Measurements from ENCODE around the gene SLC12A9. TPM values are rescaled to one million over a fixed set of nuclear protein-coding genes. Genes with fewer than 3 reads are reported as not detected.

The SLC12A9 gene
- total and polyA plus RNA-seq, 8 donors = 2.9 to 44.6 (median 15.8) TPM

DNA sequence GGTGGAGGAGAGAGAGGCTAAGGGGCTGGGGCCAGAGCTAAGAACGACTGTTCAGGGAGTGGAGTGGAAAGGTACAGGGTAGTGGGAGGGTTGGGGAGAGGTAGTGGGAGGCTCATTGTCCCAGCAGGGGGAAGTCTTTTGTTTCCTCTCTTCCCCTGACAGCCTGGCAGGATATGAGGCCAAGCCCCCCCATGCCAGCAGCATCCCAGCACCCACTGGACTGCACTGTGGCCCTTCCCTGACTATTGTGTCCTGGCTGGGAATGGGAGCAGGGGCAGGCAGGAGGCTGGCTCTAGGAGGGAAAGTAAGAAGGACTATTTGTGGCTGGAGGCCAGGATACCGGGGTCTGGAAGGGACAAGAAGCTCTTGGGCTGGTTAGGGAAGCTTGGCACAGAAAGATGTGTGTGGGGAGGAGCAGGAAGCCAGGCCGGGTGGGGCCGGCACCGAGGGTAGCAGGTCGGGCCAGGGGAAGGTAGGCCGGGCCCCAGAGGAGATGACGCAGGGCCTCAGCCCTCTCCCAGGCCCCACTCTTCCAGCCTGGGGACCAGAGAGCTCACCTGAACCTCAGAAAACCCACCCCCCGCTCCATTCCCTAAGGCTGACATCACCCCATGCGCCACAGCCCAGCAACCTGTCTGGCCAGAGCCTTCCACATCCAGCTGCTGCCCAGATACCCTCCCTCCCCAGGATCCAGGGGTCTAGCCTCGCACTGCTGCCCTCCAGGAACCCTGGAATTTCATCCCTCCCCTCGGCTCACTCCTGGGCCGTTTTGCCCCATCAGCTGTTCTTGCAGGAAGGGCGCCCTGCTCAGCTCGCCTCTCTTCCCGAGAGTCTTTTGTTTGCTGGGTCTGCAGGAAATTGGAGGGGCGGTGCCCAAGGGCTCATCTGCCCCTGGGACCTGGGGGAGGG lies 16.4 kb upstream of the SLC12A9 start:
- Histone ChIP-seq H3K27me3 (no peaks in the 10 kb centered on the region), H3K4me3 (peak overlapping the region in 2 of 4 donors; percentile 42 to 45), H3K36me3 (no peaks in the 10 kb centered on the region), H3K27ac (peak overlapping the region; percentile 73 to 89 (median 87)), H3K9me3 (no peaks in the 10 kb centered on the region), H3K4me1 (peaks cover 13 to 34% (median 17%) of the 10 kb centered on the region in 4 donors)
- TF ChIP-seq POLR2AphosphoS5 (IDR thresholded peaks at IDR 0.05) = peak in 1 of 3 donors; percentile 2
- no peak for TF ChIP-seq EP300 (IDR thresholded peaks at IDR 0.05)
- no peak for TF ChIP-seq POLR2A (IDR thresholded peaks at IDR 0.05)
- TF ChIP-seq, protein P1, sequence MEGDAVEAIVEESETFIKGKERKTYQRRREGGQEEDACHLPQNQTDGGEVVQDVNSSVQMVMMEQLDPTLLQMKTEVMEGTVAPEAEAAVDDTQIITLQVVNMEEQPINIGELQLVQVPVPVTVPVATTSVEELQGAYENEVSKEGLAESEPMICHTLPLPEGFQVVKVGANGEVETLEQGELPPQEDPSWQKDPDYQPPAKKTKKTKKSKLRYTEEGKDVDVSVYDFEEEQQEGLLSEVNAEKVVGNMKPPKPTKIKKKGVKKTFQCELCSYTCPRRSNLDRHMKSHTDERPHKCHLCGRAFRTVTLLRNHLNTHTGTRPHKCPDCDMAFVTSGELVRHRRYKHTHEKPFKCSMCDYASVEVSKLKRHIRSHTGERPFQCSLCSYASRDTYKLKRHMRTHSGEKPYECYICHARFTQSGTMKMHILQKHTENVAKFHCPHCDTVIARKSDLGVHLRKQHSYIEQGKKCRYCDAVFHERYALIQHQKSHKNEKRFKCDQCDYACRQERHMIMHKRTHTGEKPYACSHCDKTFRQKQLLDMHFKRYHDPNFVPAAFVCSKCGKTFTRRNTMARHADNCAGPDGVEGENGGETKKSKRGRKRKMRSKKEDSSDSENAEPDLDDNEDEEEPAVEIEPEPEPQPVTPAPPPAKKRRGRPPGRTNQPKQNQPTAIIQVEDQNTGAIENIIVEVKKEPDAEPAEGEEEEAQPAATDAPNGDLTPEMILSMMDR (IDR thresholded peaks at IDR 0.05) = no peak
- intact Hi-C loops (cut with DNase I; ENCODE audit: low total_unique reads) = no loop called here
- WGBS, 5 donors = 25 to 43% (median 29%) methylated on average over 16 to 17 of the region's 17 CpGs
- peak; percentile 64 to 91 for DNase-seq

DNA sequence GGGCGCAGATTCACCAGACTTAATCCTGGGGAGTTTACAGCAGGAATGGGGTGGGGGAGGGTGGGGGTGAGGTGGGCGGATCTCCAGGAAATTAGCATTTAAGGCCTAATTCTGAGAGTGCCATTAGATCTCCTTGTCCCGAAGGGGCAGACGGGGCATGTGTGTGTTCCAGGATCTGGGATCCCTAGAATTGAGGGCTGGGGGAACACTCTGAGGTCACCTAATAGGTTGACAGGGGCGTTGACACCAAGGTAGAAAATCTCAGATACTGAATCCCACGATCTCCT lies 15.8 kb upstream of the SLC12A9 start:
- H3K27me3 ChIP-seq = no peaks in the 10 kb centered on the region
- TF ChIP-seq EP300 (IDR thresholded peaks at IDR 0.05) = no peak
- TF ChIP-seq POLR2A (IDR thresholded peaks at IDR 0.05) = no peak
- TF ChIP-seq POLR2AphosphoS5 (IDR thresholded peaks at IDR 0.05) = no peak
- TF ChIP-seq, protein P1 (IDR thresholded peaks at IDR 0.05) = no peak
- WGBS, 5 donors = 13 to 49% (median 35%) methylated on average over 6 of the region's 6 CpGs
- intact Hi-C loops (cut with DNase I; ENCODE audit: low total_unique reads) = no loop called here
- H3K4me1 ChIP-seq = peaks cover 9 to 29% (median 15%) of the 10 kb centered on the region in 4 donors
- H3K9me3 ChIP-seq = no peaks in the 10 kb centered on the region
- H3K27ac ChIP-seq = peak overlapping the region; percentile 73 to 89 (median 87)
- H3K4me3 ChIP-seq = peak overlapping the region; percentile 37 to 45 (median 41)
- no peaks in the 10 kb centered on the region for H3K36me3 ChIP-seq
- DNase-seq = peak in 1 of 2 donors; percentile 28

DNA sequence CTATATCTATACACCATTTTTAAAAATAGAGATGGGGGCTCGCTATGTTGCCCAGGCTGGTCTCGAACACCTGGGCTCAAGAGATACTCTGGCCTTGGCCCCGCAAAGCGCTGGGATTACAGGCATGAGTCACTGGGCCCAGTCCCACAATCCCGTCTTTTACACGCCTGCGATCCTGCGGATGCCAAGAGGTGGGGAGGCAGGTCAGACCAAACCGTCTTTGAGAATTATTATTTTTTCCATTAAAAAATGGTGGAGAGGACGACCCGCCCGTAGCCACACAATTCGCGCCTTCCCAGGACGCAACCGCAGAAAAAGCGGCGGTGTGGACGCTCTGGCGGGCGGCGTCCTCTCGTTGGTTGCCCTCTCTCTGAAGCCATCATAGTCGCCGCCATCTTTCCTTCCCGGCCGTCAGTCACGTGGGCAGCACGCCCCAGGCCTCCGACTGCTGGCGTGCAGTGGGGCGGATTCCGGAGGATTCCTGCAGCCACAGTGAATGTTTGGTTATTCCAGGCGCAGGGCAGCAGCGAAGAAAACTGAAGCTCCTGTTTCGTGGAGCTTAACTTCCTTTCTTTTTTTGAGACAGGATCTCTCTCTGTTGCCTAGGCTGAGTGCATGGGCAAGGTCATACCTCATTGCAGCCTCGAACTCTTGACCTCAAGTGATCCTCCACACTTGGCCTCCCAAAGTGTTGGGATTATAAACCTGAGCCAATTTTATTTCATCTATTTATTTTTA lies 15.2 kb upstream of the SLC12A9 start:
- intact Hi-C loops (cut with DNase I; ENCODE audit: low total_unique reads) = no loop called here
- Histone ChIP-seq H3K4me3 (peak overlapping the region; percentile 37 to 45 (median 41)), H3K36me3 (no peaks in the 10 kb centered on the region), H3K9me3 (no peaks in the 10 kb centered on the region), H3K27ac (peak overlapping the region; percentile 73 to 89 (median 87)), H3K27me3 (no peaks in the 10 kb centered on the region), H3K4me1 (peaks cover 9 to 25% (median 14%) of the 10 kb centered on the region in 4 donors)
- no peak for TF ChIP-seq EP300 (IDR thresholded peaks at IDR 0.05)
- TF ChIP-seq, protein P1 (IDR thresholded peaks at IDR 0.05) = no peak
- no peak for TF ChIP-seq POLR2A (IDR thresholded peaks at IDR 0.05)
- peak; percentile 76 to 95 (median 78) for TF ChIP-seq POLR2AphosphoS5 (IDR thresholded peaks at IDR 0.05)
- peak; percentile 90 to 98 for DNase-seq
- 1 to 4% (median 3%) methylated on average over 32 to 37 of the region's 37 CpGs for WGBS, 5 donors

DNA sequence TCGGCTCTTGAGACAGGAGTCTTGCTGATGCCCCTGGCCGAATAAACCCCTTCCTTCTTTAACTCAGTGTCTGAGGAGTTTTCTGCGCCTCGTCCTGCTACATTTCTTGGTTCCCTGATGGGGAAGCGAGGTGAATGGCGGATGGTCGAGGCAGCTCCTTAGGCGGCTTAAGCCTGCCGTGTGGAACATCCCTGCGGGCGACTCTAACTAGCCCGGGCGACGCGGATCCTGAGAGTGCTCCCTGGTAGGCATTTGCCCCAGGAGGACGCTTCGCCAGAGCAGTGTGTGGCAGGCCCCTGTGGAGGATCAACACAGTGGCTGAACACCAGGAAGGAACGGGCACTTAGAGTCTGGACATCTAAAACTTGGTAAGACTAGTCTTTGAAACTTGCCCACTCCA lies 13.2 kb upstream of the SLC12A9 start:
- no peak for TF ChIP-seq EP300 (IDR thresholded peaks at IDR 0.05)
- TF ChIP-seq POLR2AphosphoS5 (IDR thresholded peaks at IDR 0.05) = no peak
- no peak for TF ChIP-seq POLR2A (IDR thresholded peaks at IDR 0.05)
- TF ChIP-seq, protein P1 (IDR thresholded peaks at IDR 0.05) = no peak
- Histone ChIP-seq H3K4me3 (no peak overlapping the region), H3K27ac (no peak overlapping the region), H3K4me1 (peaks cover 9 to 22% (median 13%) of the 10 kb centered on the region in 4 donors), H3K36me3 (no peaks in the 10 kb centered on the region), H3K27me3 (no peaks in the 10 kb centered on the region), H3K9me3 (no peaks in the 10 kb centered on the region)
- intact Hi-C loops (cut with DNase I; ENCODE audit: low total_unique reads) = no loop called here
- DNase-seq = no peak
- 89 to 97% (median 95%) methylated on average over 16 to 18 of the region's 18 CpGs for WGBS, 5 donors
